WTC11 (cell line): ENCODE results near the gene OGA.

ENCODE experiments used
- CBFB ChIP-seq: sonication (generic); formaldehyde crosslinking; IDR thresholded peaks from 2 replicates; pipeline ENCODE4 v1.8.1; 2022; ENCODE audit warnings: mild to moderate bottlenecking, low read depth, missing genetic modification reagents
- CTCF ChIP-seq: fragments of 200-600 bp; IDR thresholded peaks from 2 replicates; pipeline ENCODE4 v1.8.0; 2022; ENCODE audit warnings: antibody characterized with exemption
- NR2C2 ChIP-seq: sonication (generic); formaldehyde crosslinking; IDR thresholded peaks from 2 replicates; pipeline ENCODE4 v1.8.0; 2022; ENCODE audit warnings: mild to moderate bottlenecking, missing genetic modification reagents
- USF1 ChIP-seq: sonication (generic); formaldehyde crosslinking; IDR thresholded peaks from 2 replicates; pipeline ENCODE4 v1.8.0; 2022; ENCODE audit warnings: mild to moderate bottlenecking, missing genetic modification reagents
- USF2 ChIP-seq: sonication (generic); formaldehyde crosslinking; IDR thresholded peaks from 2 replicates; pipeline ENCODE4 v1.8.1; 2023; ENCODE audit warnings: mild to moderate bottlenecking, missing genetic modification reagents, moderate library complexity
- ZNF425 ChIP-seq: fragments of 250-450 bp; sonication (Bioruptor Pico); conservative IDR thresholded peaks from 2 replicates; pipeline ENCODE4 v1.9.0; 2021; ENCODE audit warnings: mild to moderate bottlenecking

GRCh38 chr10:101818119-101818871, at the start of gene OGA:
- TF ChIP-seq NR2C2 (no peak), USF1 (CRISPR knock-in tag) (0 out of 2 replicates have a peak, but pooled peaks have one; percentile 52), ZNF425 (CRISPR knock-in tag) (no peak), CBFB (CRISPR knock-in tag) (no peak), CTCF (no peak), USF2 (CRISPR knock-in tag) (no peak)
